GM23338 (cell line): Measurements from ENCODE around the gene TTC9C. TPM values are rescaled to one million over a fixed set of nuclear protein-coding genes. Genes with fewer than 3 reads are reported as not detected.

Source experiments
- ATAC-seq: fragments of 200-7000 bp; cut with Tn5 transposase; 3 replicates; pipeline ENCODE4 v1.9.1; 2020
- DNase-seq: peaks from one replicate; pipeline ENCODE4 v3.0.0-alpha.2; 2015; ENCODE audit warnings: low spot score
- H2AFZ ChIP-seq: fragments of 200-600 bp; sonication (generic); 2 replicates; pipeline ENCODE4 v1.8.0; 2016; ENCODE audit warnings: antibody characterized with exemption, mild to moderate bottlenecking, moderate library complexity
- H3F3A ChIP-seq: fragments of 200-600 bp; sonication (generic); replicated peaks from 2 replicates; pipeline ENCODE4 v1.8.0; 2017; ENCODE audit warnings: antibody characterized with exemption, mixed run types, low read depth
- H3K27ac ChIP-seq: fragments of 200-600 bp; sonication (generic); 2 replicates; pipeline ENCODE4 v1.6.1; 2016; ENCODE audit warnings: low read depth
- H3K27me3 ChIP-seq: fragments of 200-600 bp; sonication (generic); 2 replicates; pipeline ENCODE4 v1.8.0; 2016; ENCODE audit warnings: mild to moderate bottlenecking, mixed run types, moderate library complexity; ENCODE audit not compliant: insufficient read depth
- H3K36me3 ChIP-seq: fragments of 200-600 bp; sonication (generic); 2 replicates; pipeline ENCODE4 v1.8.0; 2016; ENCODE audit warnings: mild to moderate bottlenecking; ENCODE audit not compliant: insufficient read depth
- H3K4me1 ChIP-seq: fragments of 200-600 bp; sonication (generic); 2 replicates; pipeline ENCODE4 v1.8.0; 2016; ENCODE audit warnings: mild to moderate bottlenecking, moderate library complexity; ENCODE audit not compliant: insufficient read depth
- H3K4me2 ChIP-seq: fragments of 200-600 bp; sonication (generic); 2 replicates; pipeline ENCODE4 v1.7.1; 2017; ENCODE audit warnings: mixed run types
- H3K4me3 ChIP-seq: fragments of 200-600 bp; sonication (generic); 2 replicates; pipeline ENCODE4 v1.6.1; 2016; ENCODE audit warnings: mixed run types
- H3K79me2 ChIP-seq: fragments of 200-600 bp; sonication (generic); replicated peaks from 2 replicates; pipeline ENCODE4 v1.8.0; 2017; ENCODE audit warnings: mild to moderate bottlenecking; ENCODE audit not compliant: insufficient read depth
- H3K9me2 ChIP-seq: fragments of 200-600 bp; sonication (generic); 2 replicates; pipeline ENCODE4 v1.8.0; 2017; ENCODE audit not compliant: insufficient read depth
- H4K20me1 ChIP-seq: fragments of 200-600 bp; sonication (generic); replicated peaks from 2 replicates; pipeline ENCODE4 v1.8.0; 2017; ENCODE audit warnings: mild to moderate bottlenecking; ENCODE audit not compliant: insufficient read depth
- H3K27ac Mint-ChIP-seq: 2 replicates; pipeline ENCODE4 v1.8.0; 2020; ENCODE audit warnings: inconsistent platforms, mild to moderate bottlenecking, moderate library complexity, mixed read lengths
- H3K27me3 Mint-ChIP-seq: 3 replicates; pipeline ENCODE4 v1.8.0; 2022; ENCODE audit warnings: low read depth, mild to moderate bottlenecking, moderate library complexity, mixed read lengths, inconsistent platforms; ENCODE audit not compliant: insufficient read depth, poor library complexity
- H3K36me3 Mint-ChIP-seq: 3 replicates; pipeline ENCODE4 v1.8.0; 2021; ENCODE audit warnings: low read depth, mild to moderate bottlenecking, inconsistent platforms, moderate library complexity, mixed read lengths
- H3K4me1 Mint-ChIP-seq: 3 replicates; pipeline ENCODE4 v1.8.0; 2020; ENCODE audit warnings: mild to moderate bottlenecking, inconsistent platforms, mixed read lengths
- H3K4me3 Mint-ChIP-seq: 3 replicates; pipeline ENCODE4 v1.8.0; 2021; ENCODE audit warnings: moderate library complexity, mild to moderate bottlenecking, inconsistent platforms, mixed read lengths
- H3K9me3 Mint-ChIP-seq: 3 replicates; pipeline ENCODE4 v1.8.0; 2020; ENCODE audit warnings: moderate library complexity, mild to moderate bottlenecking, inconsistent platforms, mixed read lengths
- CREB1 ChIP-seq: fragments of 250-450 bp; sonication (Bioruptor Pico); IDR thresholded peaks from 2 replicates; pipeline ENCODE4 v1.5.0; 2020; ENCODE audit warnings: low read depth, mild to moderate bottlenecking, moderate library complexity
- ETS1 ChIP-seq: IDR thresholded peaks from 2 replicates; pipeline ENCODE4 v1.6.1; 2016; ENCODE audit warnings: antibody characterized with exemption
- POLR2AphosphoS5 ChIP-seq: IDR thresholded peaks from 2 replicates; pipeline ENCODE4 v1.6.1; 2016; ENCODE audit warnings: antibody characterized with exemption, low read depth
- ZNF331 ChIP-seq: fragments of 250-450 bp; sonication (Bioruptor Pico); IDR thresholded peaks from 2 replicates; pipeline ENCODE4 v1.5.0; 2020; ENCODE audit warnings: low read depth, mild to moderate bottlenecking, moderate library complexity
- ZNF462 ChIP-seq: fragments of 250-450 bp; sonication (Bioruptor Pico); IDR thresholded peaks from 2 replicates; pipeline ENCODE4 v1.5.0; 2020; ENCODE audit warnings: mild to moderate bottlenecking, moderate library complexity
- polyA plus RNA-seq: library from polyadenylated mRNA; unstranded; fragments of >200 nt; fragmentation: Nextera tagmentation; extraction: Ambion mirVana; gene quantifications from 2 replicates; pipeline ENCODE4 v1.2.1, GENCODE V29; 2016
- total RNA-seq: library from RNA; depleted of rRNA; stranded (reverse); fragments of >200 nt; shearing (Covaris generic); gene quantifications from 2 replicates; pipeline ENCODE4 v1.2.3, GENCODE V29; 2014

Gene TTC9C
- total and polyA plus RNA-seq, 2 experiments from 2014 or later: 27.5 to 42.0 TPM

DNA sequence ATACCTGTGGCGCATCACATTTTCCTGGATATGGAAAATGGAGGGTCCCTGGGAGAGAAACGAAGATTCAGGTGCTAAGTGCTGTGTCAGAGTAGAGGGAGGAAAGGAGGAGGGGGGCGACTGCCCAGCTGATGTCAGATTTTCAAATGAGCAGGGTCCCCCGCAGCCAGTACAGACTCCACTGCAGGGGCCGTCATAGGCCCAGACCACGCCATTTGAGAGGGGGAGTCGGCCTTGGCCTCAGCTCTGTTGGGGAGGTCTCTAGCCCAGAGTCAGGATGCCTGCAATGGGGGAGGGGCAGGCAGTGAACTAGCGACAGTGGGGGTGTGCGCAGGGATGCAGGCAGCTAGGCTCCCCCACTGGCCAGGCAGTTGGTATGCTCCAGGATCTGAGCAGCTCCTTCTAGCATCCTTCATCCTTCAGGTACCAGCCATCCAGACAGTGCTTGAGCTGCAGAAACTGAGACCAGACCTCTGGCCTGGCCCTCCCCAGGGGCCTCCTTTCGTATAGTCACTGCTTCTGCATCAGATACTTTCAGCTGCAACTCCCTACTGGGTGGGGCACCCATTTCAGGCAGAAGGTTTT is 20.9 kb upstream of the TTC9C start, which contains the start of the genes BSCL2 and GNG3:
Gene BSCL2, minus strand, starts transcription at position 148 of the 585 bp plus-strand sequence. CDS start 229 bp downstream, outside the sequence.
Gene GNG3, plus strand, starts transcription at position 400 of the 585 bp plus-strand sequence. CDS start 620 bp downstream, outside the sequence.
- H3F3A ChIP-seq: peaks cover 54% of the 10 kb centered on the region
- peaks cover 28% of the 10 kb centered on the region for H3K4me1 ChIP-seq
- no peaks in the 10 kb centered on the region for H3K9me2 ChIP-seq
- DNase-seq (peak; percentile 99), ATAC-seq (peak; percentile 62)
- peaks cover 36% of the 10 kb centered on the region for H3K4me1 Mint-ChIP-seq
- peak within 1 kb of the TSS; percentile 92 for H3K4me3 Mint-ChIP-seq
- H3K4me3 ChIP-seq: peak within 1 kb of the TSS; percentile 82
- peak within 1 kb of the TSS; percentile 95 for H3K27ac Mint-ChIP-seq
- peaks cover 9% of the 10 kb centered on the region for H3K79me2 ChIP-seq
- H3K36me3 Mint-ChIP-seq: peaks cover 37% of the 10 kb centered on the region
- peaks cover 13% of the 10 kb centered on the region for H3K36me3 ChIP-seq
- peaks cover 27% of the 10 kb centered on the region for H3K27me3 Mint-ChIP-seq
- peak within 1 kb of the TSS; percentile 60 for H3K27ac ChIP-seq
- no peaks in the 10 kb centered on the region; the same call in 1 of the 2 replicates for H4K20me1 ChIP-seq
- peak within 1 kb of the TSS; percentile 95 for H3K4me2 ChIP-seq
- TF ChIP-seq POLR2AphosphoS5 (peak; percentile 69), ZNF462 (peak; percentile 81; the same call in 1 of the 2 replicates), CREB1 (CRISPR knock-in tag) (peak; percentile 84), ZNF331 (CRISPR knock-in tag) (no peak), ETS1 (peak; percentile 50; the same call in 1 of the 2 replicates)
- no peaks in the 10 kb centered on the region for H3K27me3 ChIP-seq
- no peak within 1 kb of the TSS for H2AFZ ChIP-seq
- no peaks in the 10 kb centered on the region for H3K9me3 Mint-ChIP-seq
